Stimulated activated memory B cell treated with anti-CD40 and anti-IgM and Interleukin-4, amounts not matched to agents 10 μg/mL and 1 μg/mL and 100 μg/mL, for 72 hours (primary cell): ENCODE measurements around the gene P2RX3.

ENCODE experiments used
- ATAC-seq: fragments of 150-1000 bp; cut with Tn5 transposase; 2 replicates; pipeline ENCODE4 v1.10.0; 2021
- H3K27ac Mint-ChIP-seq: one replicate; pipeline ENCODE4 v1.8.0; 2022; ENCODE audit warnings: mild to moderate bottlenecking, mixed read lengths
- H3K27me3 Mint-ChIP-seq: one replicate; pipeline ENCODE4 v1.8.0; 2022; ENCODE audit warnings: mixed read lengths
- H3K36me3 Mint-ChIP-seq: one replicate; pipeline ENCODE4 v1.8.0; 2022; ENCODE audit warnings: mixed read lengths
- H3K4me1 Mint-ChIP-seq: one replicate; pipeline ENCODE4 v1.8.0; 2022; ENCODE audit warnings: mixed read lengths
- H3K4me3 Mint-ChIP-seq: one replicate; pipeline ENCODE4 v1.8.0; 2022; ENCODE audit warnings: mild to moderate bottlenecking, moderate library complexity, mixed read lengths
- H3K9me3 Mint-ChIP-seq: one replicate; pipeline ENCODE4 v1.8.0; 2022; ENCODE audit warnings: mixed read lengths

P2RX3 gene

DNA sequence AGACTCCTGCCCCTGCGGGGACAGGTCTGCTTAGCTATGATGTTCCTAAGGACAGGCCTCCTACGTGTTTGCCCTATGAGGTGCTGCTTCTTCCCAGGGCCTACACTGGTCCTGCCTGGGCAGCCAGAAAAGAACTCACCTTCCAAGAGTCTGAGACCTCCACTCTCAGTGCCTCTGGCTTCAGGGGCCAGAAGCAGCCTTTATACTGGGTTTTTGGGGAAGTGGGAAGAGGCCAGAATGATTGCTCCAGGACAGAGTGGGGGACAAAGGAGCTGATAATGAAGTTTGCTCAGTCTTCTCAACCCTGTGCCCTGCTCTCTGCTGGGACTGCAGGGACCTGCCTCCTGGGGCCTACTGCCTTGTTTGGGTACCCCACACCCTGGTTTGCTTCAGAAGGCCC is 42.8 kb downstream of the P2RX3 start, which contains the start of gene PRG3:
TSS of gene PRG3 (minus strand) at position 176 of the 400 bp plus-strand sequence. CDS start 442 bp downstream, outside the sequence.
- Mint-ChIP-seq H3K4me3 (no peak within 1 kb of the TSS), H3K9me3 (no peaks in the 10 kb centered on the region), H3K27me3 (peaks cover 37% of the 10 kb centered on the region), H3K27ac (no peak within 1 kb of the TSS), H3K4me1 (no peaks in the 10 kb centered on the region), H3K36me3 (no peaks in the 10 kb centered on the region)
- ATAC-seq, result no peak

DNA sequence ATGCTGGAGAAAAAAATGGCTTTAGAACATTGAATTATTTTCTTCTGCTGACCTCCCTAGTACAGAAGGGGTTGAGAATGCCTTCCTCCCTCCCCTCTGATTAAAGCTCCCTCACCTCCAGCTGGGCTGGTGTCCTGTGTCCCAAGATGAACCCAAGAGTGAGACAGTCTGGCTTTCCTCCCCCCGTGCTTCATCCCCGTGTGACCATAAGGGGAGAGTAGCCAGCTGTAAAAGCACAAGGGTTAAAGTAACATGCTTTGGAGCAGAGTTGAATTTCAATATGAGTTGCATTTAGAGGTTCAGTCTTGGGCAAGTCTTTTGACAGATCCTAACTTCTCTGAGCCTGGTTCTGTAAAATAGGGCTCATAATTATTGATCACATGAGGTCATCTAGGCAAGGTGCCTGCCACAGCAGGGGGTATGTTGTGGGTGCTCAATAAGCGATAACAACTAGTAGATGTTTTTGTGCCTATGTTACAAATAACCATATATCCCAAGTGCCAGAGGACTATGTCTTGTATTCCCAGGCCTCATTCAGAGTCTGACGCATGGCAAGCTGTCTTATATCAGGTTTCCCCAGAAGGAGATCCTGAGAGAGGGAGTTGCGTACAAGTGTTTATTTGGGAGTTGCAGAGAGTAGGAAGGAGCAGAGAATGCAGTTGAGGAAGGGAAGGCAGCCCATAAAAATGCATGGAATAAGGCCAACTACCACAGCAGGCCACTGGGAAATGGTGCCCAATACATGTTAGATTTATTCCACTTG is 48.2 kb downstream of the P2RX3 start:
- ATAC-seq, result no peak
- Mint-ChIP-seq H3K9me3 (no peaks in the 10 kb centered on the region), H3K4me1 (no peaks in the 10 kb centered on the region), H3K27ac (no peak overlapping the region), H3K4me3 (no peak overlapping the region), H3K36me3 (no peaks in the 10 kb centered on the region), H3K27me3 (peaks cover 23% of the 10 kb centered on the region)

DNA sequence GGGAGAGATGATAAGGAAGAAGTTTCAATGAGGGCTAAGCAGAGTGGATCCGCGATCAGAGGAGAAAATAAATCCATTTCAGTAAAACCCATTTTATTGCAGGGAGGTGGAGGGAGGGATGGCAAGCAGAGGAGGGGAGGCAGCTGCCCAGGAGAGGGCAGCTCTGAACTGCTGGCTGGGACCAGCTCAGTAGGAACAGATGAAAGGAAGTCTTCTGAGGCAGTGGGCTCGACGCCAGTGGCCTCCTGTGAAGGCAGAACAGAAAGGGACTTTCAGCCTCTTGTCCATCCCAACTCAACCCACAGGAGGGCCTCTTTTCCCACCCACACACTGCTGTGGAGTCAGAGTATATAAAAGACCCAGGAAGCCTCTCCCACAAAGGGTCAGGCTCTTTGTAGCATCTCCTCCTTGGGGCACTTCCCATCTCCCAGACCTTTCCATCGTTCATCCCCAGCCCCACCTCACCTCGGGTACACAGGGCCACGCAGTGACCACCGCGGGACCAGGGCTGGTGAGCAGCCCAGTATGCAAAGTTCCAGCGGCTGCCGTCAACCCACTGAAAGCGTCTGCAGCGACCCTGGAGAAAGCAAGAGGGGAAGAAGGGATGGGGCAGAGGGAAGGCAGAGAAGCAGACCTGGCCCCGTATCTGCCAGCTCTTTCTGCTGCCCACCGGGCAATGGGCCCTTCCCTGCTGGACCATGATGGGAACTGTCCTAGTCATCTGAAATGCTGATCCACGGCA is 49.3 kb downstream of the P2RX3 start:
- Mint-ChIP-seq H3K36me3 (no peaks in the 10 kb centered on the region), H3K27me3 (peaks cover 14% of the 10 kb centered on the region), H3K9me3 (no peaks in the 10 kb centered on the region), H3K4me1 (no peaks in the 10 kb centered on the region), H3K4me3 (no peak overlapping the region), H3K27ac (no peak overlapping the region)
- no peak for ATAC-seq

GRCh38 chr11:57390535-57390934 is 52.4 kb downstream of the P2RX3 start, which contains the start of gene PRG2:
TSS of gene PRG2 (minus strand) at chr11:57390650. CDS start at chr11:57389944, 706 bp downstream.
- Mint-ChIP-seq H3K27ac (no peak within 1 kb of the TSS), H3K9me3 (no peaks in the 10 kb centered on the region), H3K4me1 (no peaks in the 10 kb centered on the region), H3K27me3 (peaks cover 10% of the 10 kb centered on the region), H3K36me3 (no peaks in the 10 kb centered on the region), H3K4me3 (no peak within 1 kb of the TSS)
- ATAC-seq, result no peak

- H3K4me3 Mint-ChIP-seq, result no peak overlapping the region
- ATAC-seq, result no peak
- H3K4me1 Mint-ChIP-seq, result no peaks in the 10 kb centered on the region
- H3K36me3 Mint-ChIP-seq, result no peaks in the 10 kb centered on the region
- peaks cover 10% of the 10 kb centered on the region for H3K27me3 Mint-ChIP-seq
- no peaks in the 10 kb centered on the region for H3K9me3 Mint-ChIP-seq
- H3K27ac Mint-ChIP-seq, result no peak overlapping the region
Measured at GRCh38 chr11:57391111-57391510, 53.0 kb downstream of the P2RX3 start.

DNA sequence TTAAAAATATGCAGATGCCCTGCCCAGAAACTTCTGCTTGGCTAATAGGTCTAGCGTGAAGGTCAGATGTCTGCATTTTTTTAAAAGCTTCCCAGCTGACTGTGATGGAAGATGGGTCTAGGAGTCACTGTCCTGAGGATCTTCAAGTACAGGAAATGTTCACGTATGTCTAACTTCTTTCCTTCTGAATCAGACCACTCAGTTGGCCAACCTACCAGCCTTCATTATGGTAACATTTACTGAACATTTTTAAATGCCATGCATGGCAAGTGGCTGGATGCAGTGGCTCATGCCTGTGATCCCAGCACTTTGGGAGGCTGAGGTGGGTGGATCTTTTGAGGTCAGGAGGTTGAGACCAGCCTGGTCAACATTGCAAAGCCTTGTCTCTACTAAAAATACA is 53.4 kb downstream of the P2RX3 start:
- Mint-ChIP-seq H3K4me1 (no peaks in the 10 kb centered on the region), H3K27me3 (peaks cover 10% of the 10 kb centered on the region), H3K27ac (no peak overlapping the region), H3K4me3 (no peak overlapping the region), H3K9me3 (no peaks in the 10 kb centered on the region), H3K36me3 (no peaks in the 10 kb centered on the region)
- no peak for ATAC-seq

- no peaks in the 10 kb centered on the region for H3K9me3 Mint-ChIP-seq
- no peaks in the 10 kb centered on the region for H3K36me3 Mint-ChIP-seq
- H3K27ac Mint-ChIP-seq, result no peak overlapping the region
- peaks cover 10% of the 10 kb centered on the region for H3K27me3 Mint-ChIP-seq
- no peak overlapping the region for H3K4me3 Mint-ChIP-seq
- ATAC-seq, result no peak
- H3K4me1 Mint-ChIP-seq, result no peaks in the 10 kb centered on the region
Measured at GRCh38 chr11:57392066-57392762, 54.1 kb downstream of the P2RX3 start.

- no peaks in the 10 kb centered on the region for H3K4me1 Mint-ChIP-seq
- no peak overlapping the region for H3K27ac Mint-ChIP-seq
- H3K4me3 Mint-ChIP-seq, result no peak overlapping the region
- no peaks in the 10 kb centered on the region for H3K9me3 Mint-ChIP-seq
- ATAC-seq, result no peak
- no peaks in the 10 kb centered on the region for H3K36me3 Mint-ChIP-seq
- peaks cover 10% of the 10 kb centered on the region for H3K27me3 Mint-ChIP-seq
Measured at GRCh38 chr11:57392763-57393105, 54.6 kb downstream of the P2RX3 start.

- ATAC-seq, result no peak
Measured at GRCh38 chr11:57394203-57394965, 56.2 kb downstream of the P2RX3 start.

DNA sequence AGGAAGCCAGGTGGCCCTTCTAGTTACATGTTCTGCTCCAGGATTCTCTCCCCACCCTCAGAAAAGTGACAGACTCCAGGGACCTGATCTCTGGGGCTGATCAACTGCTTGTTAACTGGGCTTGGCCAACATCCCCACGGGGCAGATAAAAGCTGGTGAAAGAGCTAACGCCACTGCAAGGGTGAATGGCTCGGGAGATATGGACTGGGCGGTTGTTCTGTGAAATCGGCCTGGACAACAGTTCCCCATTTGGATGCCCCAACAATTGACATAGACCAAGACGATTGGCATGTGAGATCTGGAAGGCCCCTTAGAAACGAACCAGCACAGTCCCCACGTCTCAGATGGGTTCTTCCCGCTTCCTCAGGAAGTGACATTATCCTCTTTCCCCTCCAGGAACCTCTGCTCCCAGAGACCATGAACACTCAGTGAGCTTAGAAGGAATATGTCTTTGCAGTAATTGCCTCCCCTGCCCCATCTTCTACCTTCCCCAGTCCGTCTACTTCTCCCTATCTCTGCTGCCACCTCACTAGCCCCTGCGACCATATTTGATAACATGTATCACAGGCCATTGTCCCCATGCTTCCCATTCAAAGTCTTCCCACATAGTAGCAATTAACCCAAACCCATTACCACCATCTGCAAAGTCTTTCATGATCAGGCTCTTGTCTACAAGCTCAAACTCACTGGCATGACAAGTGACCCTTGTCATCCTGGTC is 57.9 kb downstream of the P2RX3 start:
- Mint-ChIP-seq H3K4me3 (no peak overlapping the region), H3K27me3 (no peaks in the 10 kb centered on the region), H3K27ac (no peak overlapping the region), H3K4me1 (no peaks in the 10 kb centered on the region), H3K9me3 (no peaks in the 10 kb centered on the region), H3K36me3 (no peaks in the 10 kb centered on the region)
- ATAC-seq, result no peak

More at GRCh38 chr11:57394203-57394965, 56.2 kb downstream of the P2RX3 start:
- H3K27me3 Mint-ChIP-seq, result peaks cover 6% of the 10 kb centered on the region
- no peaks in the 10 kb centered on the region for H3K4me1 Mint-ChIP-seq
- no peak overlapping the region for H3K27ac Mint-ChIP-seq
- H3K4me3 Mint-ChIP-seq, result no peak overlapping the region
- no peaks in the 10 kb centered on the region for H3K9me3 Mint-ChIP-seq
- H3K36me3 Mint-ChIP-seq, result no peaks in the 10 kb centered on the region

GRCh38 chr11:57396744-57397143 is 58.6 kb downstream of the P2RX3 start:
- Mint-ChIP-seq H3K4me3 (no peak overlapping the region), H3K27ac (no peak overlapping the region), H3K36me3 (no peaks in the 10 kb centered on the region), H3K4me1 (no peaks in the 10 kb centered on the region), H3K9me3 (no peaks in the 10 kb centered on the region), H3K27me3 (no peaks in the 10 kb centered on the region)
- no peak for ATAC-seq

DNA sequence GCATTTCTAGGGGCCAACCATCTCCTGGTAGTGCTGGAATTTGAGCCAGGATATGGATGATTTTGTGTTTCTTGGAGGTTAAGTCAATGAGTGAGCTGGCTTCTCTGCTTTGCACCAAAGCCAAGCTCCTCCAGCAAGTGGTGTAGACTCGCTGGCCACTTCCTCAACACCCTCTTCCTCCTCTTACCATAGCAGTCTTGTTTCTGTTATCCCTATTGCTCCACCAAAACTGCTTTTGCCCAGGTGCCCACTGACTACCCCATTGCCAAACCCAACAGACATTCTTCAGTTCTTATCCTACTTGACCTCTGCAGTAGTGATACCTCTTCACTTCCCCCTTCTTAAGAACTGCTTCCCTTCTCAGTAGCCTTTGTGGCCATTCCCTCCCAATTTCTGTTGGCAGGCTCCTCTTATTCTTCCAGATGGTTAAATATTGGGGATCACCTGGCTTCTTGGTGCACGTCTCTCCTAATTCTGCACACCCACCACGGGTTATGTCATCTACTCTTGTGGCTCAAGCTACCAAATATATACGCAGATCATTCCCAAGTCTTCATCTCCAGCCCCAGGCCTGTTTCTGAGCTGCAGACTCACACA is 59.3 kb downstream of the P2RX3 start:
- H3K4me1 Mint-ChIP-seq, result no peaks in the 10 kb centered on the region
- H3K9me3 Mint-ChIP-seq, result no peaks in the 10 kb centered on the region
- no peaks in the 10 kb centered on the region for H3K27me3 Mint-ChIP-seq
- H3K4me3 Mint-ChIP-seq, result no peak overlapping the region
- ATAC-seq, result no peak
- no peaks in the 10 kb centered on the region for H3K36me3 Mint-ChIP-seq
- H3K27ac Mint-ChIP-seq, result no peak overlapping the region

- Mint-ChIP-seq H3K27me3 (no peaks in the 10 kb centered on the region), H3K4me1 (peaks cover 12% of the 10 kb centered on the region), H3K36me3 (peaks cover 13% of the 10 kb centered on the region), H3K4me3 (no peak overlapping the region), H3K27ac (no peak overlapping the region), H3K9me3 (no peaks in the 10 kb centered on the region)
- ATAC-seq, result no peak
Measured at GRCh38 chr11:57399221-57399620, 61.1 kb downstream of the P2RX3 start.

DNA sequence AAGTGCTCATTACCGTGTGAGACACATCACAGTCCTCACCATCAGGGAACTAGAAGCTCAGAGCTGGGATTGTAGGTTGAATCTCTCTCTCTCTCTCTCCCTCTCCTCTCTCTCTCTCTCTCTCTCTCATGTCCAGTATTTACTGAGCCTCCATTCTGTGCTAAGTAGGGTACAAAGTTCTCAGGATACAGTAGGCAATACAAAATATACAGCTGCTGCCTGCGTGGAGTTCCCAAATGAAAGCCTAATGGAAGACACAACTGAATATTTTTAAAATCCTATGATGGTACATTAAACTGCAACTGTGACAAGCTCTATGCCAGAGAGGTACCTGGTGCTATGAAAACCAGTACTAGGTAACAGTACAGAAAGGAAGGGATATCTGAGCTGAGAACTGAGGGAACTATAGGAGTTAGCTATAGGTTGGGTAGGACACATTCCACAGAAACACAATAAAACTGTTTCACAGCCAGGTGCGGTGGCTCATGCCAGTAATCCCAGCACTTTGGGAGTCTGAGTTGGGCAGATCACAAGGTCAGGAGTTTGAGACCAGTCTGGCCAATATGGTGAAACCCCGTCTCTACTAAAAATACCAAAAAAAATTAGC is 61.9 kb downstream of the P2RX3 start:
- H3K36me3 Mint-ChIP-seq, result peaks cover 15% of the 10 kb centered on the region
- no peak for ATAC-seq
- no peaks in the 10 kb centered on the region for H3K27me3 Mint-ChIP-seq
- no peak overlapping the region for H3K4me3 Mint-ChIP-seq
- H3K4me1 Mint-ChIP-seq, result peaks cover 12% of the 10 kb centered on the region
- no peak overlapping the region for H3K27ac Mint-ChIP-seq
- no peaks in the 10 kb centered on the region for H3K9me3 Mint-ChIP-seq
